ENCODE measurements around the gene SCN4A. TPM values are rescaled to one million over a fixed set of nuclear protein-coding genes. Genes with fewer than 3 reads are reported as not detected.
A peak's percentile ranks its signal among the peaks of the same experiment; 100 is the strongest.
"Not testable (repeated sequence)": the region's sequence is repeated elsewhere in the genome, so short reads cannot be mapped to it uniquely, and the experiment has no call there.

SCN4A gene
- total RNA-seq, 1 experiment from 2014 or later: 0.37 TPM

DNA sequence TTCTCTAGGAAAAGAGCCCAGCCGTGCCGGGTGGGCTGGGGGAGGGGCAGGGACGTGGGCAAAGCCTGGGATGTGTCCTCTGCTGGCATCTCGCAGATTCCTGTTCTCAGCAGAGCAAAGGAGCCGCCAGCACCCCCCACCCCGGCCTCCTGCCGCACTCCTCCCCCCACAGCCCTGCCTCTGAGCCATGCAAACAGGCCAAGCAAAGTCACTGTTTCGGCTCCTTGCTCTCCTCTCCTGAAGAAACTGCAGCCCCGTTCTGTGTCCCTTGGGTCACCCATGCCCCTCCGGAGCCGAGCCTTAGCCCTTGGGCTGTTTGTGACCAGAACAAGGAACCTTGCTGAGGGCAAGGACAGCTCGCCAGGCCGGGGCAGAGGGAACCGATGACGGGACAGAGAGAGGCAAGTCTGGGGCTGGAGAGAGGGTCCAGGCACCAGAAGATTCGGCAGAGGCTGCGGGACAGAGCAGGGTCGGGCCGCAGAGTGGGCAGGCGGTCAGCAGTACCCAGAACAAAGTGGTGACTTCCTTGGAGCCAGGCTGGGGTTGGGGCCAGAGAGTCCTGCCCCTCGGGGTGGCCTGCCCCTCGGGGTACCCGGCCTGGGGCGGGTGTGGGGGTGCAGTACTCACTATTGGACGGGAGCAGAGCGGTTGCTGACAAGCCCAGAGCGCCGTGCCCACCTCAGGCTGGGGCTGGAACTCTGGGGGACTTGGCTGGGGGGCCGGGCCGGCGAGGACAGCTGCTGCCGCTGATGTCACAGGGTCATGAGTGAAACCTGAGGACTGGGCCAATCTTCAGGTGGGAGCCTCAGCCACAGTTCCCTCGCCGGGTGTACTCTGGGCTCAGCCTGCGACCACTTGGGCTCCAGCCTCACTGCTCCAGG lies 16.3 kb upstream of the SCN4A start:
- DNase-seq (ENCODE audit: low read depth): no peak
- in situ Hi-C loops (cut with HindIII; ENCODE audit: low pct_unique_long_range_greater_than_20kb, low sequenced_read_pairs): no loop called here

DNA sequence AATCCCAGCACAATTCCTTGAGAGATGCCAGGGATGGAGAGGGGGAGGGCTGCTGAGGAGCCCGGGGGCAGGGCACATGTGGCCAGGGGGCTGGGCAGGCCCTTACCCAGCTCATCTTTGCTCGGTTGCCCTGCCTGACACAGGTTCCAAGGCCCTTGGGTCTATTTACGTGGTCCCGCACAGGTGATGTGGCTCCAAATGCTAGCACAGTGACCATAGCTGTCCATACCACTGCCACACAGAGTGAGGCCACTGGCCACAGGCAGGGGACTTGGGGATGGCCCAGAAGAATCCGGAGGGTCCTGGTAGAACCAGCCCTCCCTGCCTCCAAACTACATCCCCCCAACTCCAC lies 15.4 kb upstream of the SCN4A start:
- in situ Hi-C loops (cut with HindIII; ENCODE audit: low pct_unique_long_range_greater_than_20kb, low sequenced_read_pairs): no loop called here
- DNase-seq (ENCODE audit: low read depth): no peak

DNA sequence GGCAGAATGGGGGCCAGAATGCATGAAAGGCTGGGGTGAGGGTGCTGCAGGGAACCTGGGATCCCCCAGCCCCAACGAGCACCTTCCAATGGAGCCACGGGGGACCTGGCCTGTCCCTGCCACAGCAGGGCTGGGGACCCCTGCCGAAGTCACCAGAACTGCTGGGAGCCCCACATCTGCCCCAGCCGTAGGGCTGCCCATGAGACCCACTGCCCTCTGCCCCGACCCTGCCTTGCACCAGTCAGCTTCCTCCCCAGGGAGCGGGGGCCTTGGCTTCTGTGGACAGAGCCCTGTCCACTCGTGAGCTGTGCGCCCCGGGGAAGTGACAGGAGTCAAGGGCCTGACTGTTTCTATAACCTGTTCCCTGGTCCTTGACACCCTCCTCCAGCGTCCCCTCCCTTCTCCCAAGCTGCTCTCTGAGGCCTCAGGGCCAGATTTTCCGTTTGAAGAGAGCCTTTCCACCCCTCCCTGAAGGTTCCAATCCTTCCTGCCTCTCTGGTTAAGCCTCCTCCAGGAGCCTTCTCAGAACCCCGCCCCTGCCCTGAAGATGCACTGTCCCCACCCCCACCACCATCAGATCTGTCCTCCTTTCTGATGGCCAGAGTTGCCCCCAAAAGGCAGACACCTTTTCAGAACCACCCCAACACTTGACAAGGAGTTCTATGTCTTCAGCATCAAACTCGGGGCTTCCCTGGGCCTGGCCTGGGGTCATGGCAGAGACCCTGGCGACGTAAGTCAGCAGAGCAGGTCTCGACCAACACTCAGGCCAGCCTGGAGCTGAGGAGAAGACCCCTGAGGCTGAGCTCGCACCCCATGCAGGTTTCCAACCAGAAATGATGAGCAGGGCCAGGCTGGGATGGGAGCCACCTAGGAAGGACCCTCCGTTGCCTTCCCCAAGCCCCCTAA lies 14.8 kb upstream of the SCN4A start:
- no peak for DNase-seq (ENCODE audit: low read depth)
- in situ Hi-C loops (cut with HindIII; ENCODE audit: low pct_unique_long_range_greater_than_20kb, low sequenced_read_pairs): no loop called here

DNA sequence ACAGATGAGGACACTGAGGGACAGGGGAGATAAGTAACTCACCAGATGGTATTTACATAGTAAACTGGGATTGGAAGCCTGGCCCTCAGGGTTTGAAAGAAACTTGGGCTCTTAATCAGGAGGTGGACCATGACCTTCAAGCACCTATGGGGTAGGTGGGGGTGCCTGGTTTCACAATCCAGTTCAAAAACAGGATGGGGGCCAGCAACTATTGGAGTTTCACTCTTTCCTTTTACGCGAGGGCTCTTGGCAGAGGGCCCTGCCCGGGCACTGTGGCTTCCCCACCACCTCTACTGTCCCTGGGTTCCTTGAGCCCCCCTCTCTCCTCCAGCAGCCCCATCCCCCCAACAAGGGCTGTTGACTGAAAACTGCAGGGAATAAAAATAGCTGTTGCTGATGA lies 14.1 kb upstream of the SCN4A start:
- in situ Hi-C loops (cut with HindIII; ENCODE audit: low pct_unique_long_range_greater_than_20kb, low sequenced_read_pairs): no loop called here
- no peak for DNase-seq (ENCODE audit: low read depth)

DNA sequence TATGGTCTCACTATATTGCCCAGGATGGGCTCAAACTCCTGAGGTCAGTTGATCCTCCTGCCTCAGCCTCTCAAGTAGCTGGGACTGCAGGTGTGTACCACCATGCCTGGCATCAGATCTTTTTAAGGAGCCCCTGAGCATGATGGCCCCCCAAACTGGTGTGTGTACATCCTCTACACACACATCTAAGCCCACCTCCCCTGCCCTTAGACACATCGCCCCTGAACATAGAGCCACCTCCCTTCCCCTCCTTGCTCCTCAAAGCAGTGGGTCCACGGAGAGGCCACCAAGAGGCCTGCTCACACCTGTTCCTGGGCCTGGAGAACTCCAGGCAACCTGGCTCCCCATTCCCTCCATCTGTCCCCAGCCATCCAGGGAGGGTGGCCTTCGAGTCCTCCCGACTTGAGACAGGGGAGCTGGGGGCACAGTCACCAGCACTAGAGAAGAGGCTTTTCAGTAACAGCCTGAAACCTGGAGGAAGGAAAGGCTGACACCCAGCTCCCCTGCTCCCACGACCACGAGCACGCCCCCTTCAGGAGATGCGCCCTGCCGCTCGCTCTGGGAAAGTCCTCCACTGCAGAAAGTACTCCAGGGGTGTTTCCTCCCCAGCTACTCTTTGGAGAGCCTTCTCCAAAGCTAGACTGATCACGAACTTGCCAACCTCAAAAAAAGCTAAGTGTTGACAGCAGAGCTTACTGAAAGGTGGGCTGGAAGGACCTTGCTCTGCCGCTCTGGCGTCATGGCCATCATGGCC lies 12.8 kb upstream of the SCN4A start:
- in situ Hi-C loops (cut with HindIII; ENCODE audit: low pct_unique_long_range_greater_than_20kb, low sequenced_read_pairs): no loop called here
- DNase-seq (ENCODE audit: low read depth): no peak

DNA sequence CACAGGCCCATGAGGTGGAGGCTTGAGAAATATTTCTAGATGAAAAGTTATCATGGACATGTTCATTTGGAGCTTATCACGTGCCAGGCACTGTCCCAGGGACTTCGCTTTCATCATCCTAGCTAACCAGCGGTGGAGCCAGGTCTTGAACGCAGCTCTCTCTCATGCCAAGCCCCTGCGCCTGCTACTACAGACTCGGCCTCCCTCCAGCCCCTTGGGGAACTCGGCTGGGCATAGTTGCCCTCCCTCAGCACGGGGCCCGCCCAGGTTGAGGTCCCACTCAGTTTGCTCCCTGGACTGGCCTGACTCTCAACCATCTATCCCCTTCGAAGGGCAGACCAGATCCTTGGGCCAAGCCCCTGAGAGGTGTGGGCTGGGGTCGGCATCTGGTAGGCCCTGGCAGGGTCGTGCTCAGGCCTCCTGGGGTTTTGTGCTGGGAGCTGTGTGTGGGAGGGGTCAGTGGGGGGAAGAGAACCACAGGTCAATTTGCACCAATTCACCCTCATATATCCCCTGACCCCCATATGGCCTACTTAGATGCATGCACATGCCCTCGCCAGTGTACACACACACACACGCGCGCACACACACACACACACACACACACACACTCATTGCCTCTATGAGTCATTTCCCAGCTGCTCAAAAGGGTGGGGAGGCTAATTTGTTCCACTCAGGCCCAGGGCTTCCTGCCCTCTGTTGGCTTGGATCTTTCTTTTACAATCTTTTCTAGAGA lies 12.1 kb upstream of the SCN4A start:
- DNase-seq (ENCODE audit: low read depth): peak; percentile 74
- in situ Hi-C loops (cut with HindIII; ENCODE audit: low pct_unique_long_range_greater_than_20kb, low sequenced_read_pairs): no loop called here

DNA sequence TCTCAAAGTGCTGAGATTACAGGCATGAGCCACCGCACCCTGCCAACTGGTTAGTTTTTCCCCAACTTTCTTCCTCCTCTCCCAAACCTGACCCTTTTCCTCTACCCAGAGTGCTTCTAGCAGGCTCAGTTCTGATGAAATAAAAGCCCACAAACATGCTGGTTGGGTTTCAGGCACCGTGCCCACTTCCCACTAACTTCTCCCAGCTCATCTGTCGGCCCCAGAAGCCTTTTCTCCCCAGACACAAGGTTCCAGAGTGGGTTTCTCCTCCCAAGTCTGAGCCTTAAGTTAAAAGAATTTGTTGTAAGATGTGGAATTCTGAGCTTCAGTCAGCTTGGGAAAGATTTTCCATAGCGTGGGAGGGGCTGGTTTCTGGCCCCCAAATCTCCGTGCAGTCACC lies 11.5 kb upstream of the SCN4A start:
- DNase-seq (ENCODE audit: low read depth): no peak
- in situ Hi-C loops (cut with HindIII; ENCODE audit: low pct_unique_long_range_greater_than_20kb, low sequenced_read_pairs): no loop called here

DNA sequence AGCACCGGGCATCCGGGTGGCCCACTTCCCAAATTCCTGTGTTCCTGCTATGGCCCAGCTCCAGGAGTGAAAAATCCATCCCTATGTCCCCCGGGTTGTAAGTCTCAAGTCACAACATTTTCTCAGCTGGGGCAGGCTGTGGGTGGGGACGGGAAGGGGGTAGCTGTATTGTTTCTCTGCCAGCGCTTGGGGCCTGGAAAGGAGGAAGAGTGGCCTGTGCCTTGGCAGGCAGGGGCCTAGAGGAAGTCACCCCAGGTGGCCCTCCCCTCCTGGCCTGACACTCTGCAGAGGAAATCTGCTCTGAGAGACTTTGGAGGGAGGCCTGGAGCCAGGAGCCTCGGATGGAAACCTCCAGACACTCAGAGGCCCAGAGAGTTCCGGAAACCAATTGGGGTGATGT lies 10.6 kb upstream of the SCN4A start:
- no peak for DNase-seq (ENCODE audit: low read depth)
- in situ Hi-C loops (cut with HindIII; ENCODE audit: low pct_unique_long_range_greater_than_20kb, low sequenced_read_pairs): no loop called here

DNA sequence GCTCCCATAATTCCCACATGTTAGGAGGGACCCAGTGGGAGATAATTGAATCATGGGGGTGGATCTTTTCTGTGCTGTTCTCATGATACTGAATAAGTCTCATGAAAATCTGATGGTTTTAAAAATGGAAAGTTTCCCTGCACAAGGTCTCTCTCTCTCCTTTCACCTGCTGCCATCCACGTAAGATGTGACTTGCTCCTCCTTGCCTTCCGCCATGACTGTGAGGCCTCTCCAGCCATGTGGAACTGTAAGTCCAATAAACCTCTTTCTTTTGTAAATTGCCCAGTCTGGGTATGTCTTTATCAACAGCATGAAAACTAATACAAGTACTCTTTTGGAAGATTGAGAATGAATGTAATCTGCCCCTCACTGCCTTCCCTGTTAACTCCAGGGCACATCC lies 9.9 kb upstream of the SCN4A start:
- DNase-seq (ENCODE audit: low read depth); in situ Hi-C loops (cut with HindIII; ENCODE audit: low pct_unique_long_range_greater_than_20kb, low sequenced_read_pairs): not testable (repeated sequence)

DNA sequence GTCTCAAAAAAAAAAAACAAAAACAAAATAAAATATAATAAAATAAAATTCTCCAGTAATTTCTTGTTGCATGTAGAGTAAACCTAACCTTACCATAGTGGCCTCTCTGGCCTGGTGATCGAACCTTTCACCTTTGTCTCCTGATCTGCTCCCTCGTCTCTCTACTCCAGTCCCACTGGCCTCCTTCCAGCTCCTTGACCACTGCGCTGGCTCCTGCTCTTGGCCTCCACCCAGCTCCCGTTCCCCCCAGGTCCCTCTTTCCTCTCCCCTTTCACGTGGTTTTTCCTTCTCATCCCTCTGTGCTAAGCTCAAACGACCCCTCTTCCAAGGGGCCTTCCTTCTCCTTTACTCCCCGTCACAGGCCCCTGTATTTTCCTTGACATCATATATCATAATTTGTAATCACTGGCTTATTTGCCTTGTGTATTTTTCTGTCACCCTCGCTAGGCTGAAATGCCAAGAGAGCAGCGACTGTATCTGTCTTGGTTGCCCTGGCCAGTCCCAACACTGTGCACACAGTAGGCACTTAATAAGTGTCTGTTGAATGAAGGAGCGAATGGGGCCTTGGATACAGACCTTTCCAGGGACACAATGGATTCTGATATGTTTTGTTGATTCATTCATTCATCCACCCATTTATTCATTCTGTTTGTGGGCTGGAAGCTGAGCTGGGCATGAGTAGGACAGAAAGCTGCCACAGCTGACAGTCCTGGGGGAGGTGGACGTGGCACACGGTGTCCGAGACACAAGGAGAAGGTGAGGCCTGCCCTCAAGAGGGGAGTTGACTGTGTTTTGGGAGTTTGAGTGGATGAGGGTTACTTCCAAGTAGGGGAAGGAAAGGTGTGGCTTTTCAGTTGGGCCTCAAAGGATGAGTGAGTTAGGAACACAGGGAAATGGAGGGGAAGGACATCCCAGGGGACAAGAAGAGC lies 5.8 kb upstream of the SCN4A start:
- in situ Hi-C loops (cut with HindIII; ENCODE audit: low pct_unique_long_range_greater_than_20kb, low sequenced_read_pairs): no loop called here
- DNase-seq (ENCODE audit: low read depth): no peak

DNA sequence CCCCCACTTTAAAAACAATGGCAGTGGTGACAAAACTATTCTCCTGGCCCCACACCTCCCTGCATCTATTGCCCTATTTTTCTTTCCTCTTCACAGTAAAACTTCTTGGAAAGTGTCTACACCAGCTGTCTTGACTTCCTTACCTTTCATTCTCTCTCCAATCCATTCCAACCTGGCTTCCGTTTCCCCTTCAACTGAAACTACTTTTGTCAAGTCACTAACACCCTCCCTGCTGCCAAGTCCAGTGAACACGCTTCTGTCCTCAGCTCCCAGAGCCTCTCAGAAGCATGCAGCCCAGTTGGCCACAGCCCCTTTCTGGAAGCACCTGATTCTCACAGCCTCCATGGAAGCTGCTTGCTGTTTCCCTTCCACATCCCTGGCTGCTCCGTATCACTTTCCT lies 4.0 kb upstream of the SCN4A start:
- in situ Hi-C loops (cut with HindIII; ENCODE audit: low pct_unique_long_range_greater_than_20kb, low sequenced_read_pairs): no loop called here
- no peak for DNase-seq (ENCODE audit: low read depth)

DNA sequence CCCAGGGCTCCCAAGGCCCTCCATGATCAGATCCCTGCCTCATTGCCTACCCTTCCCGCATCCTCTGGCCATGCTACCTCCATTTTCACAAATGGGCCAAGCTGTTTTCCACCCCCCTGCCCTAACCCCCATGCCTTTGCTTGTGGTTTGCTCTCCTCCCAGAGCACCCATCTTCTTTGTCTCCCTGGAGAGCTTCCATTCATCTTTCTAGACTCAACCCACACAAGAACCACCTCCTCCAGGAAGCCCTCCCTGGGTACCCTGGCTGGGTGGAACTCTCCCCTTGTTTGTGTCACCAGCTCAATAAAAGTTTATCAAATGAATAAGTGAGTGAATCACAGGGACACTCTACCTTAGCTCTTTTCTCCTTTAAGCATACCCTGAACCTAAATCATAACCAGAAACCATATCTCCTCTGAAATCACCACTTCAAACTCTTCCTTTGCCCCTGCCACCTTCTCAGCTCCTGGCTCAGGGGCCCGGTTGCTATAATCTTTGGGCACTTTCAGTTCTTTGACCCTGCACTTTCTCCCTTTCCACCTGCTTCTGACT lies 2.9 kb upstream of the SCN4A start:
- no peak for DNase-seq (ENCODE audit: low read depth)
- in situ Hi-C loops (cut with HindIII; ENCODE audit: low pct_unique_long_range_greater_than_20kb, low sequenced_read_pairs): no loop called here

DNA sequence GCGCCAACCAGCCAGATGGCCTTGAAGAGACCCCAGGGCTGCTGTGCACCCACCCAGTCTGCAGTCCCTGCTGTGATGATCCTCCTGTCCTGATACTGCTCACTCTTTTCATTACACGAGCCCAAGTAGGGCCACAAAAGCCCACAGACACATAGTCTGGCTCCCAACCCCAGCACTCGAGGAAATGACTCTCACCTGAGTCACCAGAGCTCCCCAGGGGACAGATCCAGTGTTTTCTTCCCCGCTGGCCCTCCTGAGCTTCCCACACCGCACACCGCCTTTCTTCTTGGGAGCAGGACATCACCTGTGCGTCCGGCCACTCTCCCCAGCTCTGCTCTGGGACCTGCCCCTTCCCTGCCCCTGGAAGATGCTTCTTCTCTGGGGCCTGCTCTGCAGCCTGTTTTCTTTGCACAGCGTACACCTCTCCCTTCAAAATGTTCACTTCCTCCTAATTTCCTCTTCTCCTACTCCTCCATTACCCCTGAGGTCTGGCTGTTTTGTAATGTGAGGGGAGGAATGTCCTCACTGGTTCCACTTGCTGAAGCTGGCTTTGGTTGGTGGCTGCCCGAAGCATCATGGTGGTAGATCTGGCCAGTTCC lies 2.0 kb upstream of the SCN4A start:
- in situ Hi-C loops (cut with HindIII; ENCODE audit: low pct_unique_long_range_greater_than_20kb, low sequenced_read_pairs): no loop called here
- DNase-seq (ENCODE audit: low read depth): peak; percentile 51

DNA sequence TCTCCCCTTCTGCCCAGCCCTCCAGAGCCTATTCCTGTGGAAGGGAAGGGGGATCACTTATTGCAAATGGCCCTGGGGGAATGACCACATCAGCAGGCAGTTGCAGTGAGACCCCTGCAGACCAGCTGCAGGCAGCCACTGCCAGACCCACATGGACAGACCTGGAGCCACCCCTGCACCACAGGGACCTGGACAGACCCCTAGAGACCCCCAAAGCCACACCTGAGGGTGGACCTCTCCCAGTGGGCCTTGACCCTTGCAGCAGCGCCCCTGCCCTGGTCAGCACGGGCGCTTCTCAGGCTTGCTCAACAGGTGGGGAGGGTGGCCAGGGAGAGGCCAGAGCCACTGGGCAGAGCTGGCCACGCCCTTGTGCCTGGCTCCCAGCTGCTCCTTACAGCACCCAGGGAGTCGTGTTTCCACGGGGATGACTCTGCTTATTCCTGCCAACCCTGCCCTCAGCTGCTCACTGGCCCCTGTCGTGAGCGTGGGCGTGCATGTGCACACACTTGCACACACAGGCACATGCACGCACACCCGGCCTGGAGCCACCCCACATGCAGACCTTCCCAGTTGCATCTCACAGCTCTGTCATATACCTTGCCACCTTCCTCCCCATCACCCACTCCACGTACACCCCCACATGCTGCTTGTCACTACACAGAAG lies 1.3 kb upstream of the SCN4A start:
- peak; percentile 70 for DNase-seq (ENCODE audit: low read depth)
- in situ Hi-C loops (cut with HindIII; ENCODE audit: low pct_unique_long_range_greater_than_20kb, low sequenced_read_pairs): no loop called here

DNA sequence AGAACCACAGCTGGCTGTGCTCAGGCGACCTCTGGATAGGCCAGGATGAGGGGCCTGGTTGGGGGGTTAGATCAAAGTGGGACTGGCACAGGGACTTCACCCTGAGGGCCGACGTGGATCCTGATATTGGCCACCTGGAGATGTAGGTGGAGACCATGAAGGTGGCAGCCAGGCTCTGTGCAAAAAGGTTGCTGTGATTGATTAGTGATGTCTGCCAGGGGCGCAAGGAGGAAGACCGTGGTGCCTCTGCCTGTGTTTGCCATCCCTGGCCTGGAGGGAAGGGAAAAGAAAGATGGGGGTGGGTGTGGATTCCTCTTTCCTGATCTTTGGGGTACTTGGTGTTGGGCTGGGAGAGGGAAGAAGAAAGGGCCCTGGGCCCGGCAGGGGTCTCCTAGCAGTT lies 529 bp upstream of the SCN4A start:
- in situ Hi-C loops (cut with HindIII; ENCODE audit: low pct_unique_long_range_greater_than_20kb, low sequenced_read_pairs): no loop called here
- DNase-seq (ENCODE audit: low read depth): no peak

DNA sequence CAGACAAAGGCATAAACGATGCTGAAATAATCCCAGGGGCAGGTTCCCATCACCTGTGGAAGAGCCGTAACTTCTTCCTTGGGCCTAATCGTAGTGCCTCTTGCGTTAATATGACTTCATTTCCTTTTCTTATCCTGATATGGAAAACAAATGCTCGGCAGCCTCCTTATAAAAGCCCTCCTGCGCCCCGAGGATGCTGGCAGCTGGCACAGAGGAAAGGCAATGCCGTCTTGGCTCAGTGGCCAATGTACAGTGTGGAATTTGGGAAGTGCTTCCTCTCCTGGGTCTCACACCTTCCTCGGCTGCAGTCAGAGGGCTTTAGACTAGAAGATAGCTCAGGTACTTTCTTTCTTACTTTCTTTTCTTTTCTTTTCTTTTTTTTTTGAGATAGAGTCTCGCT lies 3.4 kb downstream of the SCN4A start:
- in situ Hi-C loops (cut with HindIII; ENCODE audit: low pct_unique_long_range_greater_than_20kb, low sequenced_read_pairs): no loop called here
- no peak for DNase-seq (ENCODE audit: low read depth)

All from Caki2 (cell line).